Inferior parietal cortex (tissue), 1 donor: ENCODE data around the gene FARP2.

ENCODE experiments used
- DNase-seq: peaks from one replicate; pipeline ENCODE4 v3.0.0-alpha.2; 2016; ENCODE audit errors: extremely low spot score

Gene FARP2

DNA sequence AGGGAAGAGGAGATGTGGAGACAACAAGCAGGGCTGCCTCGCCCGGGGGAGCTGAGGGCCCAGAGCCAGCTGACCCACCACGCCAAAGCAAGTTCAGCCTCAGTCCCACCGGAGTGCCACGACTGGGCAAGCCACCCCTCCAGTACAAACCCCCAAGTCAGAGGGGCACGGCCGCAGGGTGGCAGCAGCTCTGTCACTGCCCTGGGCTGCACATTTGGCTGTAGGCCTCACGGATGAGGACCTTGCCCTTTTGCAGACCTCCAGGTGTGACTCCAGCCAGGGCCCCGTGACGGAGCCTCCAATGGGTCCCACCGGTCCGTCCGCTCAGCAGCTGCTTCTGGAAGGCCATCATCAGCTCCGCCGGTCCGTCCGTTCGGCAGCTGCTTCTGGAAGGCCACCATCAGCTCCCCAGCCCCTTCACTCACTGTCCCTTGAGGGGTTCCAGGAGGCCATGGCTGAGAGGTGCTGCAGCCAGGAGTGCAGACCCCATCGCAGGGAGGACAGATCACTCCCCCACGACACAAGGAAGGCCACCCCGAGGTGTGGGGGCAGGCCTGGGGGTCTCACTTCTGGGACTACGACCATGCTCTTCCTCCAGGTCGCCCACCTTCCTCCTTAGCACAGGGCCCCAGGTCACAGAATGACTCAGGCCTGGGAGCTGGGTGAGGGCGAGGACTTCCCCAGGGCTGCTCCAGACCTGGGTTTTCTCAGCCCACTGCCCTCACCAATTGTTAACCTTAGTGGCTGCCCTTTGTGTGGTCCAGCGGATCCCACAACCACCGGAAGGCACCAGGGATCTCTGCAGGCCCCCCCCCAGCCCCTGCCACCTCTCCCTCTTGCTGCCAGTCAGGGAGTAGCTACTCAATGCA is 176.9 kb downstream of the FARP2 start:
- DNase-seq: no peak

DNA sequence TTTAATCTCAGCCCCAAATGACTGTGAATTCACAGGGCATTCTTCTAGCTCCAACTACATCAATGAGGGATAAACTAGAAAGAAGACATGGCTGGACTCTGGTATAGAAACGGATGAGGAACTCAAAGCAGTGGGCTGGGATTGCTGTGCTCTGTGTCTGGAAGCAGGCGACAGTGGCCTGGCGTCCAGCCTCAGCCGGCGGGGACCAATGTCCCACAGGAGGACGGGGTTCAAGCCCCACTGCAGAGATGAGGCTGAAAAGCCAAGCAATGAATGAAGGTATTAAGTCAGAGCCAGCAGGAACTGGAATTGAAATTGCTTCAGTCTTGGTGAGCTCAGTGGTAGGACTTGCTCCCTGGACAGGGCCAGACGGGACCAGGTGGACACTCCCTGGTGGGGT is 178.2 kb downstream of the FARP2 start:
- DNase-seq: no peak

DNA sequence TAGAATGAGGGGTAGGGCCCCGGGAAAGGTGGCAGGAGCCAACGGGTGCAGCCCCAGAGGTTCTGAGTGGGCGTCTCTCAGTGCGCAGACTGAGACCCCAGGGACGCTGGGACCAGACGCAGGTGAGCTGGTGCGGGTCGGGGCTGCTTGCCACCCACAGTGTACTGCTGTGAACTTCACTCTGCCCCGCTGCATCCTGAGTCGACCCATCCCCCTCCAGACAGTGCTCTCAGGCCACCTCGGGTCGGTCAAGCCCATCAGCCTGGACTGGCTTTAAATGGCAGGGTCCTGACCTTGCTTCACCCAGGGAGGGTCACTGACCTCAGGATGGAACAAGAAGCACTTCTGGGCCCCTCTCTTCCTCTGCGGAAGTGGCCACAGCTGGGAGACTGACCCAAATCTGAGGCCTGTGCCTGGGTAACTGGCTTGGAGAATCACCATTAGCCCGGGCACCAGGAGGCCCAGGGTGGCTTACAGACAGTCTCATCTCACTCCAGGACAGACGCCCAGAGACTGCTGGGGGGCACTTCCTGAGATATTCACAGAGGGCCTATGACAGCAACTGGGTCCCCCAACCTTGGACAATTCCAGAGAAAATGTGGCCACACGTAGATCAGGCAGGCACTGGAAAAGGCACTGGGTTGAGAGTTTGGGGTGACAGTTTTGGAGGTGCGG is 178.8 kb downstream of the FARP2 start:
- no peak for DNase-seq

DNA sequence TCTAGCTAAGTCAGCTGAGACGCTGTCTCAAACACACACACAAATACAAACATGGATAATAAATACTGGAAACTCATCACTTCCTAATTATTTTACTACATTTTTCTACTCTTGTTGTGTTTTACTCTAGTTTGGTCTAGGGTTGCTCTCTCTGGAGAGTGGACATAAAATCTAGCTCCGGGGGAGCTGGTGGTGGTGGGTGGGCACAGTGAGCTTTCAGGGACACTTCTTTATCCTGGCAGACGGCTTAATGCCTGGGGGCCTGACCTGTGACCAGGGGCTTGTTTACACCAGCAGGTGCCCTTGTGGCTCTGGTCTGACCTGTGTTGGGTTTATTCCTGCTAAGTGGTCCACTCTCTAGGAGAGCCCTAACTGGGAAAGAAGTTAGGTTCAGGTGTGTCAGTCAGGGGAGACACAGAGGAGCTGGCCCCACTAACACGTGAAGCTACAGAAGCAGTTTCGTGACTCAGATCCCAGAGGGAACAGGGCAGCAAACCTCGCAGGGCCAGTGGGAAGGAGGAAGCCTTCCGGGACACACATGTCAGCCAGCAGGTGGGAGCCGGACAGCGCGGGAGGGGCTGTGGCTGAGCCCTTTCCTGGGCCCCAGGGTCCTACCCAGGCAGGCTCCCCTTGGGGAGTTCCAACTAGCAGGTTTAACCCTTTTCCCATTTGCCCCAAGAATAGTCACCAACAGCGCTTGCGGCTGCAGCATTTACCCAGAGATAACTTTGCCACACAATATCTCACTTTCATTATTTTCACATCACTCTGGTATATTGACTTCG is 180.0 kb downstream of the FARP2 start:
- DNase-seq: no peak

DNA sequence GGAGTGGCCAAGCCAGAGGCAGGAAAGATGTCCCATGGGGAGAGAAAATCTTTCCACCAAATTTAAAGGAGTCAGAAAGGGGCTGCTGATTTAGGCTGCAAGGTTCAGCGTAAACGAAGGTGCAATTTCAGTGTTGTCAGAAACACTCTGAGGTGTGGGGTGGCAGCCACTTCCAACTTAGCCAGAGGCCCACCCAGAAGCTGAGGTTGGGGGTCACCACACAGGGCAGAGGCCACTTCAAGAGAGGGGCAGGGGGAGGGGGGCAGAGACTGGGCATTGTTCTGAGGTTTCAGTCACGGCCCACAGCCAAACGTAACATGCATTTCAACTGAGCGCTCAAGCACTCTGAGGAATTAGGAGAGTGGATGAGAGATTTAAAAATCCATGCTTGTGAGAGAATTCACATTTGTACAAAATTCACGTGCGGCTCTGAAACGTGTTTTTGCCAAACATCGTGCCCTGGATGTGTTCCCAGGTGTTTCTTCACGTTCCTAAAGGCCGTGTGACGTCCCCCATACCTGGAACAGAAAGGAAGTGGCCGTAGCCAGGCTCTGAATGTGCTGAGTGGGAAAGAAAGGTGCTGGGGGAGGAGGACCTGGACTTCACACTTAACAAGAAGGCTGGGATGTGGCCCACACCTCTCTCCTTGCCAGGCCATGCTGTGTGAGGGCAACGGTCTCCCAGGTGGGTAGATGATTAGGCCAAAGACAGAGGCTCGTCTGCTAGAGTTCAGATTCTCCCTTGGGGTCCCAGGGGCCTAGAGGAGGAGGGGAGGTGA is 182.9 kb downstream of the FARP2 start:
- DNase-seq: no peak

DNA sequence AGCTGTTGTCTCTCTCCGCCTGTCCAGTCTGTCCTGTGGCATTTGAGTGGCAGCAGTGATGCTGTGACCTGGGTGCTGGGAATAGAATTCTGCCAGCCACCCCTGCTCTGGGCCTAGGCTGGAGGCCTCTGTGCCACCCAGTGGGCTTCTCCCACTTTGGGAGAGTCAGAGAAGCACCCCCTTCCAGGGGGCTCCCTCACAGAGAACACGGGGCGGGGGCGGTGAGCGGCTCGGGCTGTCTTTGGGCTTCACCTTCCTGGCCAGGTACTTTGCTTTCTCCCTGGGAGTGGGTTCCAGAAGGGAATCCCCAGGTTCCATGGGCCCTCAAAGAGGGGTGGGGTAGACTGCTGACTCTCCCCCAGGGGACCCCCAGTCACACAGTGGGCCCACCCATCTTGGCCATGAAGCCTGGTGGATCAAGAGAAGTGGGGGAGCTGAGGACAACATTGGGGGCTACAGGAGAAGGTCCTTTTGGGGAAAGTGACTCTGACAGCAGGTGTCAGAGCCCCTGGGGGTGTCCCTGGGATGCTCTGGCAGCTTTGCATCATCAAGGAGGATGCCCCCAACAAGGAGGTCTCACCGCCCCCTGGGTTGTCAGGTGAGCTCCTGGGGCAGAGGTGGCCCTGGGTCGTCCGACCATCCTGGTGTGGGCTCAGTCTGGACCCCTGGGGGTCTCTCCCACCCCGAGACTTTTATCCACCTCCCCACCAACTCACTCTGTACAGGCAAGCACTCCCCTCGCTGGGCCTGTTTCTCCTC is 183.7 kb downstream of the FARP2 start:
- no peak for DNase-seq

DNA sequence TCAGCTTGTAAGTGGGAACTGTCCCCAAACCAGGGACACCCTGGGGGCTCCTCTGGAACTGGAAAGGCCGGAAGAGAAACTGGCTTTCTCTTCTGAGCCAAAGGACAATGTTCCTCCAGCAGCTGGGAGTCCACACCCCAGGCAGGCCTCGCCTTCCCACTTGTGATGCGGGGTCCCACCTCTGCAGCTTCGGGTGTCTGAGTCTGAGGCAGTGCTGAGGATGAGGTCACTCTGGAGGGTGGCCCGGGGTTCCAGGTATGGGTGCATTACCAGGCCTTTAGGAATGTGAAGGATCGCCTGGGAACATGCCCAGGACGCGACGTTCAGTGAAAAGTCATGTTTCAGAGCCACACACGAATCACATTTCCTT is 184.3 kb downstream of the FARP2 start:
- DNase-seq: no peak

DNA sequence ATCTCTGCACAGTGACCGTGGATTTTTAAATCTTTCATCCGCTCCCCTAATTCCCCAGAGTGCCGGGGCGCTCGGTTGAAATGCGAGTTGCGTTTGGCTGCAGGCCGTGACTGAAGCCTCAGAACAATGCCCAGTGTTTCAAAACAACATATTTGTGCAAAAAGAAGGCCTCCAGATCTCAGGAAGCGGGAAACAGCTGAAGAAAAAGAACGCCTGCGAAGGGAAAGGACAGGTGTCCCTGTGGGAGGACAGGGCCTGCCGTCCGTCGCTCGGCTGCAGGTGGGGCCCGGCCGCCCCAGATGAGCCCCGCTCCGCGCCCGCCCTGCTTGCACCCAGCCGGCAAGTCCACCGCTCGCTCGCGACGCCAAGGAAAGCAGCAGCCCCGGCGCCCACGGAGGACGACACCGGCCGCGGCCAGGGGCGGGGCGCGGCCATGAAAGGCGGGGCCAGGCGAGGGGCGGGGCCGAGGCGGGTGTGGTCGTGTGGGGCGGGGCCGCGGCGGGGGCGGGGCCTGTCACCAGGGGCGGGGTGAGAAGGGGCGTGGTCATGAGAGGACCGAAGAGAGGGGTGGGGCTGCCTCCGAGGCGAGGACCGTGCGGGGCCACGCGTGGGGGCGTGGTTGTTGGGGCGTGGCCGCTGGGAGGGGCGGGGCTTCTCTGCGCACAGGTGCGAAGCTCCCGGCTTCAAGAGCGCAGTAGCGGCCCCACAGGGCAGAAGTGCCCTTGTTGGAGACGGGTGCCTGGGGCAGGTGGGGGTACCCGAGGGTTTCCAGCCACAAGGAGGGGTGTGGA is 184.9 kb downstream of the FARP2 start:
- DNase-seq: no peak

DNA sequence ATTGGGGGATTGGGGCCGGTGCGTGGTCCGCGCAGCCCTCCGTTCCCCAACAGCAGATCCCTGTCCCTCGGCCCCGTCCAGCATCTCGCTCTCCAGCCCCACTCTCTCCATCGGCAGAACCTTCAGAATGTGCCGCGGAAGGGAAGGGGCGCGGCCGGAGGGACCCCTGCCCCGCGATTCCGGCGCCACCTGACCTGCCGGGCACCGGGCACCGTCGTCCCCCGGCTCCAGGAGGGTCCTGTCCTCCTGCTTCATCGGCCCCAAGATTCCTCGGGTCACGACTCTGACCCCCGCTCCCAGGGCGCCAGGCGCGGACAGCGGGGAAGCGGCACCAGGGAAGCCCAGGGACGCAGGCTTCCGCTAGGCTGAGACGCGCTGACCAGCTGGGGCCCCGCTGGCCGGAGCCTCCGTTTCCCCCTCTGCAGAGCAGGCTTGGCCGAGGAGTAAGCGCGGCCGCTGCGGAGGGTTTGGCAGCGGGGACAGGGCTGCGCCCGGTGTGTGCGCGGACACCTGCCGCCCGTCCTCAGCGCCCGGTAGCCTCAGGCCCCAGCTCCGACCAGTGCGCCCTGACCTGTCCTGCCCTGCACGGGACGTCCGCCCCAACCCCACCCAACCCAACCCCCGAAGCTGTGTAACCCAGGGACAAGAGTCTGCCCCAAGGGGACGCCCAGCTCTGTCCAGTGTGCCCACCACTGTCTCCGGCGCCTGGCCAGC is 185.6 kb downstream of the FARP2 start:
- DNase-seq: no peak

DNA sequence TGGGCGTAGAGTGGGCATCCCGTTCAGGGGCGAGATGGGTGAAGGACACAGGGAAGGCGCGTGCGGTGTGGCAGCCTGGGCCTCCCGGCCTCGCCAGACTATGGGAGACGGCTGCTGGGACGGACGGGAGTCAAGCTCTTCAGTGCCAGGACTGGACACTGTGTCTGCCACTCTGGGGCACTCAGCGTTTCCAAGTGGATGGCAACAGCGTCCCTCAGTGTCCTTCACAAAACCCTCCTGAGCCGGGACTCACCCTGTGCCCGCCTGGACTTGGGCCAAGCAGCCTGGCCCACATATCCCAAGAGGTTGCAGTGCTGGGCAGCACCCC is 186.2 kb downstream of the FARP2 start:
- DNase-seq: no peak
